Choroid plexus epithelial cell (primary cell): ENCODE data around the gene TNIP1.

Experiments
- DNase-seq: peaks from one replicate; pipeline ENCODE4 v3.0.0-alpha.2; 2010; ENCODE audit warnings: low read depth
- H3K4me3 ChIP-seq: 2 replicates; pipeline ENCODE4 v1.5.1; 2011; ENCODE audit warnings: low read depth, mild to moderate bottlenecking, control low read depth, low read length, moderate library complexity
- TF ChIP-seq, protein P1 (sequence below): conservative IDR thresholded peaks from 2 replicates; pipeline ENCODE4 v1.5.1; 2011; ENCODE audit warnings: low read depth, mild to moderate bottlenecking, control low read depth, inconsistent platforms, low read length, moderate library complexity

The TNIP1 gene

GRCh38 chr5:151058891-151059489 lies 21.8 kb downstream of the TNIP1 start:
- no peak for DNase-seq
- H3K4me3 ChIP-seq = no peak overlapping the region
- TF ChIP-seq, protein P1, sequence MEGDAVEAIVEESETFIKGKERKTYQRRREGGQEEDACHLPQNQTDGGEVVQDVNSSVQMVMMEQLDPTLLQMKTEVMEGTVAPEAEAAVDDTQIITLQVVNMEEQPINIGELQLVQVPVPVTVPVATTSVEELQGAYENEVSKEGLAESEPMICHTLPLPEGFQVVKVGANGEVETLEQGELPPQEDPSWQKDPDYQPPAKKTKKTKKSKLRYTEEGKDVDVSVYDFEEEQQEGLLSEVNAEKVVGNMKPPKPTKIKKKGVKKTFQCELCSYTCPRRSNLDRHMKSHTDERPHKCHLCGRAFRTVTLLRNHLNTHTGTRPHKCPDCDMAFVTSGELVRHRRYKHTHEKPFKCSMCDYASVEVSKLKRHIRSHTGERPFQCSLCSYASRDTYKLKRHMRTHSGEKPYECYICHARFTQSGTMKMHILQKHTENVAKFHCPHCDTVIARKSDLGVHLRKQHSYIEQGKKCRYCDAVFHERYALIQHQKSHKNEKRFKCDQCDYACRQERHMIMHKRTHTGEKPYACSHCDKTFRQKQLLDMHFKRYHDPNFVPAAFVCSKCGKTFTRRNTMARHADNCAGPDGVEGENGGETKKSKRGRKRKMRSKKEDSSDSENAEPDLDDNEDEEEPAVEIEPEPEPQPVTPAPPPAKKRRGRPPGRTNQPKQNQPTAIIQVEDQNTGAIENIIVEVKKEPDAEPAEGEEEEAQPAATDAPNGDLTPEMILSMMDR = no peak

DNA sequence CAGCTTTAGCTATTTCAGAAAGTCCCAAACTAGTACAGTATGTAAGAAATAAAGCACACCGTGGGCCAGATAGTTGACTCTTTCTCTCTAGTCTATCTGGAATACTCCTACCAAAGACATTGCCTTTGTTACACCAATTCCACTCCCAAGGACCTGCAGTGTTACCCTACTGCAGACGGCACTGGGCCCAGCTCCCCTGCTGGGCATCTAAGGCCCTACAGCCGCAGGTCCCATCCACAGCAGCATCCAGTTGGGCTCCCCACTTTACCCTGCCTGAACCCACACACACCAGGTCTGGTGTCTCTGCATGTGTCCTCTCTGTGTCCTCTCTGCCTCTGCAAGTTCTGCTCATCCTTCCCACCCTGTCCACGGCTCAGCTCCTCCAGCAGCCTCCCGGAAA lies 22.5 kb downstream of the TNIP1 start:
- no peak for DNase-seq
- H3K4me3 ChIP-seq = no peak overlapping the region
- TF ChIP-seq, protein P1 = peak; percentile 26

DNA sequence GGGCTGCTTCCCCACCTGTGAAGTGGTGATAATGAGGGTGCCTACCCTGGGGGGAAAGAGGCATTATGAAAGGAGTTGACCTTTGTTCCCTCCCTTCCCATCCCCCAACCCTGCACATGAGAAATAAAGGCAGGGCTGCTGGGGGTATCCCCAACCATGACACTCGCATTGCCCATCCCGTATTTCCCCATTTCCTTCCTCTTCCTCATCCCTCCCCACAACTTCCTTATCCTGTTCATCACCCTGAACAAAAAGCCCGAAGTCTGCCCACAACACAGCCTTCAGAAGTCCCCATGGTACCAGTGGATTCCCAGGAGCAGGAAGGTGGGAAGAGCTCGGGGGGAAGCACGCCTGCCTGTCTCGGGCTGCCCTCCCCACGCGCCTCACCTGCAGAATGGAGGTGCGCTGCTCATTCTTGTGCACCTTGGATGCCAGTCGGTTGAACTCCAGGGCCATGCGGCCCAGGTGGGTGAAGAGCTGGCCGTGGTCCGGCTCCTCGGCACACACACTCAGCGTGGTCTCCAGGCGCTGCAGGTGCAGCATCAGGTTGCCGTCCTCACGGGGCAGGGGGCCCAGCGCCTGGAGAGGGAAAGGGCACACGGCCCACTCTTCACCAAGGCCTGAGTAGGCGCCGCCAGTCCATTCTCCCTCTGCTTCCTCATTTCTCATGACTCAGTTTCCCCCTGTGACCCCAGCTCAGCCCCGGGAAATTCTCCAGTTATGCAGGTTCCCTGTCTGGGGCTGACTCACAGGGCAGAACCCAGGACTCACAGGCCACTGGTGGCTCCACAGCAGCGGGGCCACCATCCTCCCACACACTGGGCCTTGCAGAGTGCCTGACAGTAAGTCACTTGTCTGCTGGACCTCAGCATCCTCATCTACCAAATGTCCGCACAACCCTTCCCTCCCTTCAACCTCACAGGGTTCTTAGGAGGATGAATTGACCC lies 24.2 kb downstream of the TNIP1 start:
- TF ChIP-seq, protein P1 = no peak
- no peak for DNase-seq
- H3K4me3 ChIP-seq = no peak overlapping the region

- H3K4me3 ChIP-seq = no peak overlapping the region
- no peak for DNase-seq
- TF ChIP-seq, protein P1 = no peak
Observed at GRCh38 chr5:151055336-151055735, 25.5 kb downstream of the TNIP1 start.

GRCh38 chr5:151054709-151055108 lies 26.1 kb downstream of the TNIP1 start:
- TF ChIP-seq, protein P1 = no peak
- no peak overlapping the region for H3K4me3 ChIP-seq
- DNase-seq = no peak

- DNase-seq = no peak
- TF ChIP-seq, protein P1 = no peak
- H3K4me3 ChIP-seq = no peak overlapping the region
Observed at GRCh38 chr5:151053796-151054462, 26.9 kb downstream of the TNIP1 start.
